HEK293 (cell line): Measurements from ENCODE around the gene CLMN.

Experiments
- CTCF ChIA-PET: fragments of 350-600 bp; formaldehyde crosslinking; extraction: SDS; loops from one replicate; lab custom pipeline; 2021; ENCODE audit warnings: antibody characterized with exemption; lab: Yijun Ruan, JAX
- POLR2A ChIA-PET: fragments of 300-600 bp; formaldehyde crosslinking; extraction: SDS; loops from one replicate; lab custom pipeline; 2020; ENCODE audit warnings: antibody characterized with exemption, inconsistent platforms; lab: Yijun Ruan, JAX
- H3K27ac ChIP-seq: fragments of 200-500 bp; sonication (Bioruptor generic); 2 replicates; pipeline ENCODE4 v1.5.1; 2014; ENCODE audit warnings: low read depth, low read length, control low read depth, inconsistent platforms; ENCODE audit errors: extremely low read depth
- H3K36me3 ChIP-seq, 2 experiments: fragments of 200-500 bp in 1 of 2; sonication (Bioruptor generic) in 1 of 2; 1 replicate in 1 of 2; 2 replicates in 1 of 2; pipeline ENCODE4 v1.5.1; 2014 to 2017; ENCODE audit warnings: inconsistent platforms in 2 of 2, low read length in 2 of 2; ENCODE audit not compliant: control insufficient read depth in 2 of 2, insufficient read depth in 1 of 2
- H3K4me1 ChIP-seq: fragments of 200-500 bp; sonication (Bioruptor generic); 2 replicates; pipeline ENCODE4 v1.5.1; 2014; ENCODE audit warnings: mild to moderate bottlenecking, low read length, inconsistent platforms; ENCODE audit not compliant: control insufficient read depth, insufficient read depth
- H3K4me3 ChIP-seq: 2 replicates; pipeline ENCODE4 v1.5.1; 2011; ENCODE audit warnings: low read depth, mild to moderate bottlenecking, control low read depth, low read length, moderate library complexity
- H3K9me3 ChIP-seq: fragments of 200-500 bp; sonication (Bioruptor generic); 2 replicates; pipeline ENCODE4 v1.5.1; 2014; ENCODE audit warnings: low read depth, low read length, inconsistent platforms; ENCODE audit not compliant: control insufficient read depth, insufficient read depth
- ATF2 ChIP-seq: fragments of 450-650 bp; formaldehyde crosslinking; IDR thresholded peaks from 2 replicates; pipeline ENCODE4 v1.5.1; 2016; ENCODE audit warnings: missing biosample characterization, missing genetic modification characterization, low read depth
- CTCF ChIP-seq: fragments of 450-650 bp; formaldehyde crosslinking; IDR thresholded peaks from 2 replicates; pipeline ENCODE4 v1.5.1; 2016; ENCODE audit warnings: missing biosample characterization, missing genetic modification characterization
- GFI1B ChIP-seq: fragments of 450-650 bp; formaldehyde crosslinking; IDR thresholded peaks from 2 replicates; pipeline ENCODE4 v1.5.1; 2016; ENCODE audit warnings: missing biosample characterization, missing genetic modification characterization
- KLF16 ChIP-seq: fragments of 450-650 bp; formaldehyde crosslinking; IDR thresholded peaks from 2 replicates; pipeline ENCODE4 v1.5.1; 2017; ENCODE audit warnings: missing biosample characterization, missing genetic modification characterization
- PRDM10 ChIP-seq: fragments of 450-650 bp; formaldehyde crosslinking; IDR thresholded peaks from 2 replicates; pipeline ENCODE4 v1.5.1; 2016; ENCODE audit warnings: missing biosample characterization, missing genetic modification characterization
- SALL2 ChIP-seq: fragments of 450-650 bp; formaldehyde crosslinking; IDR thresholded peaks from 2 replicates; pipeline ENCODE4 v1.5.0; 2017; ENCODE audit warnings: missing biosample characterization, mild to moderate bottlenecking, missing genetic modification characterization, borderline replicate concordance
- WT1 ChIP-seq: fragments of 450-650 bp; formaldehyde crosslinking; IDR thresholded peaks from 2 replicates; pipeline ENCODE4 v1.5.1; 2016; ENCODE audit warnings: missing biosample characterization, missing genetic modification characterization
- ZBTB21 ChIP-seq: fragments of 450-650 bp; formaldehyde crosslinking; IDR thresholded peaks from 2 replicates; pipeline ENCODE4 v1.5.1; 2017; ENCODE audit warnings: missing biosample characterization, missing genetic modification characterization
- ZBTB7A ChIP-seq: fragments of 450-650 bp; formaldehyde crosslinking; IDR thresholded peaks from 2 replicates; pipeline ENCODE4 v1.5.1; 2016; ENCODE audit warnings: low read depth, missing biosample characterization, missing genetic modification characterization
- ZNF112 ChIP-seq: fragments of 450-650 bp; formaldehyde crosslinking; IDR thresholded peaks from 2 replicates; pipeline ENCODE4 v1.5.0; 2017; ENCODE audit warnings: missing biosample characterization, missing genetic modification characterization
- ZNF157 ChIP-seq: fragments of 450-650 bp; formaldehyde crosslinking; IDR thresholded peaks from 2 replicates; pipeline ENCODE4 v1.5.1; 2016; ENCODE audit warnings: missing biosample characterization, missing genetic modification characterization
- ZNF23 ChIP-seq: fragments of 450-650 bp; formaldehyde crosslinking; IDR thresholded peaks from 2 replicates; pipeline ENCODE4 v1.5.1; 2016; ENCODE audit warnings: missing biosample characterization, missing genetic modification characterization, borderline replicate concordance
- ZNF24 ChIP-seq: fragments of 450-650 bp; formaldehyde crosslinking; IDR thresholded peaks from 2 replicates; pipeline ENCODE4 v1.5.1; 2016; ENCODE audit warnings: missing biosample characterization, missing genetic modification characterization
- ZNF266 ChIP-seq: fragments of 450-650 bp; formaldehyde crosslinking; IDR thresholded peaks from 2 replicates; pipeline ENCODE4 v1.5.1; 2016; ENCODE audit warnings: missing biosample characterization, missing genetic modification characterization, low read depth
- ZNF311 ChIP-seq: fragments of 450-650 bp; formaldehyde crosslinking; IDR thresholded peaks from 2 replicates; pipeline ENCODE4 v1.5.1; 2017; ENCODE audit warnings: missing biosample characterization, missing genetic modification characterization, borderline replicate concordance
- ZNF449 ChIP-seq: fragments of 450-650 bp; formaldehyde crosslinking; IDR thresholded peaks from 2 replicates; pipeline ENCODE4 v1.5.1; 2017; ENCODE audit warnings: missing biosample characterization, mild to moderate bottlenecking, missing genetic modification characterization, moderate library complexity
- ZNF560 ChIP-seq: fragments of 450-650 bp; formaldehyde crosslinking; IDR thresholded peaks from 2 replicates; pipeline ENCODE4 v1.5.1; 2017; ENCODE audit warnings: missing biosample characterization, missing genetic modification characterization, borderline replicate concordance
- ZNF629 ChIP-seq: fragments of 450-650 bp; formaldehyde crosslinking; IDR thresholded peaks from 2 replicates; pipeline ENCODE4 v1.5.1; 2017; ENCODE audit warnings: missing biosample characterization, missing genetic modification characterization
- ZNF654 ChIP-seq: fragments of 450-650 bp; formaldehyde crosslinking; IDR thresholded peaks from 2 replicates; pipeline ENCODE4 v1.5.1; 2016; ENCODE audit warnings: low read depth, missing biosample characterization, missing genetic modification characterization
- ZNF677 ChIP-seq: fragments of 450-650 bp; IDR thresholded peaks from 2 replicates; pipeline ENCODE4 v1.5.0; 2018; ENCODE audit warnings: missing biosample characterization, mild to moderate bottlenecking, missing genetic modification characterization, moderate library complexity
- ZNF768 ChIP-seq: fragments of 450-650 bp; formaldehyde crosslinking; IDR thresholded peaks from 2 replicates; pipeline ENCODE4 v1.5.1; 2018; ENCODE audit warnings: missing biosample characterization, mild to moderate bottlenecking, missing genetic modification characterization
- ZNF777 ChIP-seq: fragments of 450-650 bp; formaldehyde crosslinking; IDR thresholded peaks from 2 replicates; pipeline ENCODE4 v1.5.1; 2017; ENCODE audit warnings: missing biosample characterization, missing genetic modification characterization, borderline replicate concordance
- ZSCAN16 ChIP-seq: fragments of 450-650 bp; formaldehyde crosslinking; IDR thresholded peaks from 2 replicates; pipeline ENCODE4 v1.5.1; 2016; ENCODE audit warnings: missing biosample characterization, missing genetic modification characterization

The CLMN gene

GRCh38 chr14:95344536-95344935, 24.8 kb upstream of the CLMN start:
- H3K4me1 ChIP-seq, result no peaks in the 10 kb centered on the region
- ChIA-PET CTCF (no interaction called here), POLR2A (no interaction called here)

More at GRCh38 chr14:95344536-95344935, 24.8 kb upstream of the CLMN start:
- no peak overlapping the region for H3K4me3 ChIP-seq
- no peaks in the 10 kb centered on the region for H3K9me3 ChIP-seq
- TF ChIP-seq ZNF677 (tag by site-specific recombination), result no peak
- no peak for TF ChIP-seq ZNF449 (tag by site-specific recombination)
- TF ChIP-seq KLF16 (tag by site-specific recombination), result no peak
- TF ChIP-seq ZNF777 (tag by site-specific recombination), result no peak
- no peak for TF ChIP-seq SALL2 (tag by site-specific recombination)
- TF ChIP-seq ZNF560 (tag by site-specific recombination), result no peak
- no peak for TF ChIP-seq ZNF266 (tag by site-specific recombination)
- TF ChIP-seq ZNF311 (tag by site-specific recombination), result no peak
- no peak for TF ChIP-seq GFI1B (tag by site-specific recombination)
- no peak for TF ChIP-seq ZNF23 (tag by site-specific recombination)
- TF ChIP-seq ZNF768 (tag by site-specific recombination), result no peak
- peak; percentile 57; the same call in 1 of the 2 replicates for TF ChIP-seq ATF2
- TF ChIP-seq ZBTB7A, result no peak
- no peak for TF ChIP-seq ZSCAN16
- no peak for TF ChIP-seq CTCF (tag by site-specific recombination)
- TF ChIP-seq ZNF24, result no peak
- TF ChIP-seq ZNF654 (tag by site-specific recombination), result no peak
- TF ChIP-seq WT1, result no peak
- 0 out of 2 replicates have a peak, but pooled peaks have one; percentile 34 for TF ChIP-seq ZBTB21
- TF ChIP-seq ZNF112 (tag by site-specific recombination), result no peak
- TF ChIP-seq ZNF629, result peak; percentile 35; the same call in 1 of the 2 replicates
- TF ChIP-seq ZNF157 (tag by site-specific recombination), result no peak
- 0 out of 2 replicates have a peak, but pooled peaks have one; percentile 7 for TF ChIP-seq PRDM10 (tag by site-specific recombination)
- no peak overlapping the region for H3K27ac ChIP-seq
- no peaks in the 10 kb centered on the region for H3K36me3 ChIP-seq
